ENCODE results near the gene PLS1.

PLS1 gene

GRCh38 chr3:142645236-142645793 lies 49.1 kb downstream of the PLS1 start:
- no peak for TF ChIP-seq CTCF (conservative IDR thresholded peaks at IDR 0.05)
- H3K27ac ChIP-seq: no peak overlapping the region

DNA sequence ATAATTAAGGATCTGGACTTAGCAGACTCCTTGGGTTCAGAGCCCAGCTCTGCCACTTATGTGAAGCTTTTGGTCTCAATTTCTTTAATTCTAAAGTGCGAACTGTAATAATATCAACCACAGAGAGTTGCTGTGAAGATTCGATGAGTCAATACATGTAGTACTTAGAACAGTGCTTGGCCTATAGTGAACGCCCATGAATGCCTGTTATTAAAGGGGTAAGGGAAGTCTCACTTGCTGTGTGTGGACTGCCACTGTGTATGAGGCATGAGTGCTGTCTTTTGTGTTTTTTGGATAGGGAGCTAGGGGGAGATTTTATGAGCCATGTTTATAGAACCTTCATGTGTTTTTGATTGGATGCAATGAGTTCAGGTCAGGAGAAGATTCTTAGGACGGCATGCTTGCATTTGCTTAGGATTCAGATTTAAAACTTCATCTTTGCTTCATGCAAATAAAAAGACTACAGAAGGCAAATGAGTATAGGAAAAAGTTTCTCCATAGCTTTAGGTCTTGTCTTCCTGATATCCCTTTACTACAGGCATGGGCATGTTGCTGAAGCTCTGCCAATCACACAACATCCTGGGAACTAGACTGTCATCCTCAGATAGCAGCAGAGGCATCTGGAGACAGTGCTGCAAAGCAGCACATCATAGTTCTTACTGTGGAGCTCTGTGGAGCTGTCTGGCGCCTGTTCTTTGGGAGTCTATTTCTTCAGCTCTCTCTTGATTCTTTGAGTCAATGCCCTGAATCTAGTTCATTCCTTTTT lies 50.0 kb downstream of the PLS1 start:
- no peak overlapping the region for H3K27ac ChIP-seq
- TF ChIP-seq CTCF (conservative IDR thresholded peaks at IDR 0.05): no peak

DNA sequence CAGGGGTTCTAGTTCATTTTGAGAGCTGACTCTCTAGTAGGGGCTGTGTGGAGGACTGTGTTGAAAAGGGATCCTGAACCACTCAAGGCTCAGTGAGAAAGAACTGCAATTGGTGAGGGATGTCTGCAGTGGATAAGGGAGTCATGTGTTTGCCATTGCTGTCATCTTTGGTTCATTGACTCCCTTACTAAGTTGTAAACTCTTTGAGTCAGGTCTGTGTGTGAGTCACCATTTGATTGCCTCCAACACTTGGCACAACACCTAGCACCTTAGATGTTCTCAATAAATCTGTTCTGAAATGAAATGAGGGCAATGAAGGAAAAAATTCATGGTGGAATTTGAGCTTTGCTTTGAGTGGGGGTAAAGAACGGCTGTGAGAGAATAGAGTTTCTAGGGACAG lies 51.7 kb downstream of the PLS1 start:
- H3K27ac ChIP-seq: no peak overlapping the region
- TF ChIP-seq CTCF (conservative IDR thresholded peaks at IDR 0.05): no peak

DNA sequence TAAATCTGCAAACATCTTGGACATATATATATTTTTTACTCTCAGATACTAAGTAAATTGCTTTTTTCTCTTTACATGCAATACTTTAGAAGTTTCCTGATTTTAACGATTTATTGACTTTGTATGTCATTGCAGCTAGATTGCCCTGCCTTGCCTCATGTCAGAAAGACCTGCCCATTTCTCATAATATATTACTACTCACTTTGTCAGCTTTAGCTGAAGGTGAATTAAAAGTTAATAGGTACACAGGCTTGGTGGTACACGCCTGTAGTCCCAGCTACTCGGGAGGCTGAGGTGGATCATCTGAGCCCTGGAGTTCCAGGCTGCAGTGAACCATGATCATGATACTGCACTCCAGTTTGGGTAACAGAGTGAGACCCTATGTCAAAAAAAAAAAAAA lies 52.8 kb downstream of the PLS1 start:
- no peak for TF ChIP-seq CTCF (conservative IDR thresholded peaks at IDR 0.05)
- H3K27ac ChIP-seq: no peak overlapping the region

GRCh38 chr3:142650001-142650693 lies 54.0 kb downstream of the PLS1 start:
- no peak for TF ChIP-seq CTCF (conservative IDR thresholded peaks at IDR 0.05)

DNA sequence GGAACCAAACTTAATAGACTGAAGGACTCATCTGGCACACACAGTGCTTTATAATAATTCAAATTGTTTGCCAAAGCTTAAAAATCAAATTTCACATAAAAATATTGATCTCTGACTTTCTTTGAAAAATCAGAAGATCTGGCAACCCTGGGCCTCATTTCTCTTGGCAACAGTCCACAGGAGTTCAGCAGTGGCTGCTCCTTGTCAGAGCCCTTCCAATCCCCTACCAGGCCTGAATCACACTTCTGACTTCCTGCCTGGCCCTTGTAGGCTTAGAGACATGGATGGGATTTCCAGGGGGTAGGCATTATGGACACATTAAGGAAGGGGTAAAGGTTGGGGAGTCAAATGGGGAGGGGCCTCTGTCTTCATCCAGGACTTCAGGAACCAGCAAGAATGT lies 55.5 kb downstream of the PLS1 start:
- TF ChIP-seq CTCF (conservative IDR thresholded peaks at IDR 0.05): no peak
- H3K27ac ChIP-seq: no peak overlapping the region

More at GRCh38 chr3:142650001-142650693, 54.0 kb downstream of the PLS1 start:
- no peak overlapping the region for H3K27ac ChIP-seq

- H3K27ac ChIP-seq: no peak overlapping the region
Measured at GRCh38 chr3:142652826-142653292, 56.7 kb downstream of the PLS1 start.

More at GRCh38 chr3:142652826-142653292, 56.7 kb downstream of the PLS1 start:
- TF ChIP-seq CTCF (conservative IDR thresholded peaks at IDR 0.05): no peak
